Gastrocnemius medialis (tissue), 4 donors: ENCODE results near the gene RABGAP1L.

Experiments used
- POLR2A ChIP-seq, 2 donors: fragments of 450-650 bp; IDR thresholded peaks; one replicate each; pipeline ENCODE4 v1.6.1; 2017; ENCODE audit warnings: antibody characterized with exemption in 2 of 2, mild to moderate bottlenecking in 2 of 2, moderate library complexity in 2 of 2
- TF ChIP-seq, protein P1 (sequence below), 5 experiments: fragments of 450-650 bp in 3 of 5; fragments of 200-600 bp in 2 of 5; sonication (generic) in 2 of 5; IDR thresholded peaks in 4 of 5; conservative IDR thresholded peaks in 1 of 5; 1 replicate in 4 of 5; 2 replicates in 1 of 5; pipeline ENCODE4 v1.5.1; 2016 to 2019; ENCODE audit warnings: antibody characterized with exemption in 5 of 5, mild to moderate bottlenecking in 3 of 5, moderate library complexity in 3 of 5

DNA sequence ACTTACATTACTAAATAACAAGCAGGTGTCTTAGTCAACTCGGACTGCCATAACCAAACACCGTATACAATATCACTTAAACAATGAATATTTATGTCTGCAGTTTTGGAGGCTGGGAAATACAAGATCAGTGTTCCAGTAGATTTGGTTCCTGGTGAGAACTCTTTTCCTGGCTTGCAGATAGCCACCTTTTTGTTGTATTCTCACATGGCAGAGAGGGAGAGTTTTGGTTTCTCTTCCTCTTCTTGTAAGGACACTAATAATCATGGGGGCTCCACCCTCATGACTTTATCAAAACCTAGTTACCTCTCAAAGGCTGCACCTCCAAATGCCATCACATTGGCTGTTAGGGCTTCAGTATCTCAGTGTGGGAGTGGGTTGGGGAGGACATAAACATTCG, 757.5 kb downstream of the RABGAP1L start:
- TF ChIP-seq, protein P1, sequence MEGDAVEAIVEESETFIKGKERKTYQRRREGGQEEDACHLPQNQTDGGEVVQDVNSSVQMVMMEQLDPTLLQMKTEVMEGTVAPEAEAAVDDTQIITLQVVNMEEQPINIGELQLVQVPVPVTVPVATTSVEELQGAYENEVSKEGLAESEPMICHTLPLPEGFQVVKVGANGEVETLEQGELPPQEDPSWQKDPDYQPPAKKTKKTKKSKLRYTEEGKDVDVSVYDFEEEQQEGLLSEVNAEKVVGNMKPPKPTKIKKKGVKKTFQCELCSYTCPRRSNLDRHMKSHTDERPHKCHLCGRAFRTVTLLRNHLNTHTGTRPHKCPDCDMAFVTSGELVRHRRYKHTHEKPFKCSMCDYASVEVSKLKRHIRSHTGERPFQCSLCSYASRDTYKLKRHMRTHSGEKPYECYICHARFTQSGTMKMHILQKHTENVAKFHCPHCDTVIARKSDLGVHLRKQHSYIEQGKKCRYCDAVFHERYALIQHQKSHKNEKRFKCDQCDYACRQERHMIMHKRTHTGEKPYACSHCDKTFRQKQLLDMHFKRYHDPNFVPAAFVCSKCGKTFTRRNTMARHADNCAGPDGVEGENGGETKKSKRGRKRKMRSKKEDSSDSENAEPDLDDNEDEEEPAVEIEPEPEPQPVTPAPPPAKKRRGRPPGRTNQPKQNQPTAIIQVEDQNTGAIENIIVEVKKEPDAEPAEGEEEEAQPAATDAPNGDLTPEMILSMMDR (IDR thresholded peaks at IDR 0.05 in 4 of 5, conservative IDR thresholded peaks at IDR 0.05 in 1 of 5) = no peak
- TF ChIP-seq POLR2A (IDR thresholded peaks at IDR 0.05) = no peak
